GM10248 (cell line): Measurements from ENCODE around the gene ZCCHC17.

ENCODE experiments used
- CTCF ChIA-PET: fragments of 300-600 bp; sonication (Branson Sonifier 250); formaldehyde crosslinking; extraction: SDS; loops from one replicate; lab custom pipeline; 2021; ENCODE audit warnings: antibody characterized with exemption; lab: Yijun Ruan, JAX
- POLR2A ChIA-PET: fragments of 350-650 bp; sonication (Branson Sonifier 250); formaldehyde crosslinking; extraction: SDS; loops from one replicate; lab custom pipeline; 2020; ENCODE audit warnings: antibody characterized with exemption; lab: Yijun Ruan, JAX
- DNase-seq: peaks from one replicate; pipeline ENCODE4 v3.0.0; 2012; ENCODE audit errors: extremely low spot score
- CTCF ChIP-seq: IDR thresholded peaks from 2 replicates; pipeline ENCODE4 v1.5.1; 2012; ENCODE audit warnings: mild to moderate bottlenecking, low read depth; ENCODE audit errors: extremely low read depth, missing control alignments, control extremely low read depth

The ZCCHC17 gene

GRCh38 chr1:31390071-31390470 lies 93.2 kb downstream of the ZCCHC17 start:
- DNase-seq = no peak
- CTCF ChIA-PET = interaction anchor here (1.0 to 2.9 kb wide), 4 partner anchors 10 to 159 kb away, joined by 3 to 11 read pairs (median 4); no protein-coding TSS in a partner anchor
- POLR2A ChIA-PET = no interaction called here
- TF ChIP-seq CTCF = no peak

- TF ChIP-seq CTCF = no peak
- no peak for DNase-seq
- ChIA-PET CTCF (interaction anchor here (1.2 to 5.5 kb wide), 10 partner anchors 9 to 229 kb away, joined by 3 to 95 read pairs (median 18); partner anchors contain the start of genes FABP3 and SERINC2), POLR2A (interaction anchor here (0.6 kb wide), 1 partner anchor 34 kb away, joined by 5 read pairs; no protein-coding TSS in a partner anchor)
Observed at GRCh38 chr1:31393463-31393862, 96.6 kb downstream of the ZCCHC17 start.

GRCh38 chr1:31394584-31395193 lies 97.9 kb downstream of the ZCCHC17 start:
- ChIA-PET POLR2A (no interaction called here), CTCF (interaction anchor here (0.7 to 5.5 kb wide), 45 partner anchors 8 to 418 kb away, joined by 3 to 95 read pairs (median 4); partner anchors contain the start of genes FABP3 and SERINC2)
- peak; percentile 93 for TF ChIP-seq CTCF
- peak; percentile 88 for DNase-seq

GRCh38 chr1:31396633-31397351 lies 100.0 kb downstream of the ZCCHC17 start:
- POLR2A ChIA-PET = no interaction called here
- no peak for DNase-seq
- CTCF ChIA-PET = interaction anchor here (0.6 to 5.5 kb wide), 8 partner anchors 9 to 393 kb away, joined by 3 to 95 read pairs (median 16); partner anchors contain the start of gene FABP3
- peak; percentile 37 for TF ChIP-seq CTCF

- DNase-seq = no peak
- ChIA-PET POLR2A (no interaction called here), CTCF (interaction anchor here (2.5 to 5.5 kb wide), 5 partner anchors 8 to 151 kb away, joined by 12 to 95 read pairs (median 21); partner anchors contain the start of gene FABP3)
- TF ChIP-seq CTCF = no peak
Observed at GRCh38 chr1:31397360-31398095, 100.7 kb downstream of the ZCCHC17 start.

- no peak for DNase-seq
- TF ChIP-seq CTCF = no peak
- CTCF ChIA-PET = interaction anchor here (2.5 to 5.5 kb wide), 3 partner anchors 20 to 150 kb away, joined by 12 to 95 read pairs (median 20); no protein-coding TSS in a partner anchor
- POLR2A ChIA-PET = no interaction called here
Observed at GRCh38 chr1:31398246-31398645, 101.4 kb downstream of the ZCCHC17 start.
